GM19467 (cell line): ENCODE measurements around the gene STAT4.

Experiments
- ATAC-seq: cut with Tn5 transposase; IDR thresholded peaks from one replicate; pipeline ENCODE4 v1.9.1; 2021; ENCODE audit warnings: mild to moderate bottlenecking, moderate library complexity; ENCODE audit not compliant: unreplicated experiment

The STAT4 gene

DNA sequence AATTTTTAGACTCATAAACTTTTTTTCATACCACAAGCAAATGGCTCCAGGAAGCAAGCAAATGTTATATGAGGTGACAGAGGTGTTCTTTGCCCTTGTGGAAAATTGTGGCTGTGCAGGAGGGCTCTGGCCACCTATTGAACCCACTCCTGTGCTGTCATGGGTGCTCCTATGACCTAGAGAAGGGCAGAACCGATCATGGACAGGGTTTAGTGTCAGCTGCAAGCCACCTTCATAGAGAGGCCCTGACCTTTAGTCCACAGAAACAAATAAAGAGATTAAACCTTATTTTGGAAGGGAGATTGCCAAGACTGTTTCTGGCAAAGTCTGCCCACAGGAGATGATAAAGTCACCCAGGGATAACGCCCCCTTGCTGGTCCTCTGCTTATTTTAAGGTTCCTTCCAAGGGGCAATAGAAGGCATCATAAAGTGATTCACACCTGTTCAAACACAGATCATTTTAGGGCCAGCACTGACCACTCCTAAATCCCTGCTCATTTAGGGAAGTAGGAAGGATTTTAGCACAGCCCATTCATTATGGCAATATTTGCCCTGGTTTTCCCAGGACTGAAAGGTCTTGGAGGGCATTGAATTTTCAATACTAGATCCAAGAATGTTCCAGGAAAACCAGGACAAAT, 26.1 kb upstream of the STAT4 start:
- peak; percentile 18 for ATAC-seq

GRCh38 chr2:191176305-191176704, 25.5 kb upstream of the STAT4 start:
- ATAC-seq: peak; percentile 44

DNA sequence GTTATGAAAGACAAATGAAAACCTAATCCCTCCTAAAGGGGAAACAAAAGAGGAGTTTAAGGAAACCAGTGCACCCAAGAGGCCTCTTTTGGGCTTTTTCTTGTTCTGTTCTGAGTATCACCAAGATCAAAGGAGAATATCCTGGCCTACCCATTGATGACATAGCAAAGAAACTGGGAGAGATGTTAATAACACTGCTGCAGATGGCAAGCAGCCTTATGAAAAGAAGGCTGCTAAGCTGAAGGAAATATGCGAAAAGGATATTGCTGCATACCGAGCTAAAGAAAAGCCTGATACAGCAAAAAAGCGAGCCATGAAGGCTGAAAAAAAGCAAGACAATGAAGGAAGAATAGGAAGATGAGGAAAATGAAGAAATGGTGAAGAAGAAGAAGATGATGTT, 23.6 kb upstream of the STAT4 start:
- ATAC-seq: no peak

GRCh38 chr2:191173206-191173605, 22.4 kb upstream of the STAT4 start:
- no peak for ATAC-seq

- no peak for ATAC-seq
Observed at GRCh38 chr2:191171708-191172355, 21.0 kb upstream of the STAT4 start.

DNA sequence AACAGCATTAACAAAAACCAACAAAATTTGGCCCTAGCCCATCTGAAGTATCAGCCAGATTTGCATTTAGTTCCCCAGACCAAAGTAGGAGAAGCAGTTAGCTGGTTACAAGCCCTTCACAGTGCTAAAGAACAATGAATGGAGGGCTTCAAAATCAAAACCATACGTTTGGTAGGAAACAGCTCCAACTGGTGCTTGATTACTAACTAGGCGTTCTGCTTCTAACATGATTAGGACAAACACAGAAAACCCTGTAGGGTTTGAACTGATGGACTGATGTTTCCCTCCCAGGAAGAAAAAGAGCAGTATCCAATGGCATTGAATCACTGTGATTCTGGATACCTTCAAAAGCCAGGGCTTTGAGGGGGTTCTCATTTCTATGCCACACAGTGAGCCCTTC, 20.5 kb upstream of the STAT4 start:
- ATAC-seq: no peak

DNA sequence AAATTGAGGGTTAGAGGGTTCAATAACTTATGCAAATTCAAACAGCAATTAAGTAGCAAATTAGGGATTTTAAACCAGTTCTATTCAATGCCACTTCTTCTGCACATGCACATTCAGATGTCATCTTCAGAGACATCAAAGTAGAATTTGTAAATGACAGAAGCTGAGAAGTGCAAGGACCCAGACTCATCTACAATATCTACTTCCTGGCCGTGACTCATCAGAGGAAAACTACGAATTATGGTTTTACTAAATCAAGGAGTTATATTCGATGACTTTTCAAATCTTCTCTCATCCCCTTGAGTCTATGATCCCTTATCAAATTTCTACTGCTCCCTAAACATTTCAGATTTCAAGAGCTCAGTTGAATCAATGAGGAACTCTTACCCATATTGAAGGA, 20.0 kb upstream of the STAT4 start:
- no peak for ATAC-seq

GRCh38 chr2:191170301-191170636, 19.5 kb upstream of the STAT4 start:
- ATAC-seq: no peak

GRCh38 chr2:191169456-191170300, 18.9 kb upstream of the STAT4 start:
- ATAC-seq: no peak

DNA sequence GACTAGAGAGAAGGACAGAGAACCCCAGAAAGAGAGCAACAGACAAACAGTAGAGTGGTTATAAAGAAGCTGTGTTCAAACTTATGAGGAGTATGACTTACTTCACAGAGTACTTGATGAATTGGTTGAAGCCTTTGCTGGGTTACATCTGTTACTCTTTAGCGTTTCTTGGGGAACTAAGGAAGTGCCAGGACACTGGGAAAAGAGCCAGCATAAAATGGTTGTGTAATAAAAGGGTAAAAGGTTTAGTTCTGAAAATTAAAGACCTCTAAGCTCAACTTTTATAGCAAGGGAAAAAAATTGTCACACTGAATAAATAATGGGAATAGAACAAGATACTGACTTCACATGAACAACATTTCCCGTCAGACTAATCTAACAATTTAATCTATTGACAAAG, 17.0 kb upstream of the STAT4 start:
- ATAC-seq: no peak

DNA sequence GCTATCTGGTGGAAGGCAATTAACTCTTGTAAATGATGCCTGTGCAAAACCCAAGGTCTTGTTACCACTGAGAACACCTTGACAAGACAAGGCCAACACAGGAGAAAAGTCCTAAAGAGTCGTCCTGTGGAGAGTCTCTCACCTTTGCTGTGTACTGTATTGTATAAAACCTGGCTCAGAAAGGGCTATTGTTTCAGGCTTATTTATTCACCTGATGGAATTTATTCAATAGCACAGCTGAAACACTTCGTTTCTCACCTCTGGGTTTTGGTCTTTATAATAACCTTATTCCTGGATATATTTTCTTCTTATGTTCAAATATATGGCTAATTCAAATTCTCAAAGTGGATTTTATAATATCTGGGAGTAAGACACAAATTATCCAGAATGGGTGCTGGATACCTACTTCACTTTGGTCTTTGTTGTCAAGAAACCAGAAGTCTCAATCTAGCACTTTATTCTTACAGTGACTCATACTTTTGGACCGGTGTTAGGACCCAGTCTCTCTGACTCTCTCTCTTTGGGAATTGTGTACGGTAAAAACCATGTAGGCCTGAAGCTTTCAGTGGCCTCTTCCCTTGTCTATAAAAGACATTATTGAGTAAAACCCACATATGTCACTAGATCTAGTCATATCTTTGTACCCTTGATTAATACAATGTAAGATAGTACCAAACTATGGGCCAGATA, 16.1 kb upstream of the STAT4 start:
- no peak for ATAC-seq

- ATAC-seq: no peak
Observed at GRCh38 chr2:191166111-191166755, 15.4 kb upstream of the STAT4 start.

- ATAC-seq: peak; percentile 81
Observed at GRCh38 chr2:191165176-191165643, 14.4 kb upstream of the STAT4 start.

- ATAC-seq: no peak
Observed at GRCh38 chr2:191158747-191159146, 8.0 kb upstream of the STAT4 start.

GRCh38 chr2:191158193-191158592, 7.4 kb upstream of the STAT4 start:
- ATAC-seq: no peak

DNA sequence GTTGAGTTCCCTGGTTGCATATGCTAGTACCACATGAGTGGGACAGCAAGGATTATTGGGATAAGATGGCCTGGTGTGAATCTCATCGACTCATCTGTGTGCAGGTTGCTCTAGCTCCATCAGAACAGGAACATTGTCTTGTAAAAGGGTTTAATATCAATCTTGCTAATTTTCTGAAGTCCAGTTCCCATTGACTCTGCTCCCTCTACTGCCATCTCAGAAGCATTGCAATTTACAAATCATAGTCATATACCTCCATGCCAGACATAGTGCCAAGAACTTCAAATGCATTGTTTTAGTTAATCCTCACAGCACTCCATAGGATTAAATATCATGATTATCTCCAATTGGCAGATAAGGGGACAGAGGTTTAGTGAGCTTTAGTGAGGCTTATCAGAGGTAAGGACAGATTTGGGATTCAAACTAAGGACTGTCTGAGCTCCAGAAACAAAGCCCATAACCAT, 4.8 kb upstream of the STAT4 start:
- ATAC-seq: peak; percentile 46

GRCh38 chr2:191153716-191154115, 2.9 kb upstream of the STAT4 start:
- no peak for ATAC-seq

DNA sequence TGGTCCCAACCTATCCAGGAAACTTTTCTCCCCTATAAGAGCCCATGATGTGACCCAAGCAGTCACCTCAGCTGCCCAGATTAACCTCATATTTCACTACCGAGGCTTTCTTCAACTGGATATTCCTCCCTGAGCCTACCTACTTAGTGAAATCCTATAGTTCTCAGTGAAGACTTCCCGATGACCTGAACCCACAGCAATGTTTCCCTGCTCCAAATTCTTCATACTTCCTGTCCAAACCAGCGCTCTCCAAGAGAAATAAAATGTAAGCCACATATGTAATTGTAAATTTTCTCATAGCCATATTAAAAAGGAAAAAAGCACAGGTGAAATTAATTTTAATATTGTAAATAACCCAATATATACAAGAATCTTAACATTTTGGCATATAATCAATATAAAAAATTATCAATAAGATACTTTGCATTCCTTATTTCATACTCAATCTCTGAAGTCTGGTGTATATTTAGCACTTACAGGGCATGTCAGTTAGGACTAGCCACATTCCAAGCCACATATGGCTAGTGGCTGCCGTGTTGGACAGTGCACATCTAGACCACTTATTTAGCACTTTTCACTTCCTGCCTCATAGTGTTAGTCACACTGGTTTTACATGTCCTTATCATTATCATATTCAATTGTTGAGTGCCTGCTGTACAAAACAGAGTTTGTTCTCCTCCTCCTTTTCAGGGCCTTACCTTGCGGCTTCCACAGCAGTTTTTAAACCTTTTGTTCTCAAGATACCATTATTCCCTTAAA, 1.9 kb upstream of the STAT4 start:
- ATAC-seq: no peak

DNA sequence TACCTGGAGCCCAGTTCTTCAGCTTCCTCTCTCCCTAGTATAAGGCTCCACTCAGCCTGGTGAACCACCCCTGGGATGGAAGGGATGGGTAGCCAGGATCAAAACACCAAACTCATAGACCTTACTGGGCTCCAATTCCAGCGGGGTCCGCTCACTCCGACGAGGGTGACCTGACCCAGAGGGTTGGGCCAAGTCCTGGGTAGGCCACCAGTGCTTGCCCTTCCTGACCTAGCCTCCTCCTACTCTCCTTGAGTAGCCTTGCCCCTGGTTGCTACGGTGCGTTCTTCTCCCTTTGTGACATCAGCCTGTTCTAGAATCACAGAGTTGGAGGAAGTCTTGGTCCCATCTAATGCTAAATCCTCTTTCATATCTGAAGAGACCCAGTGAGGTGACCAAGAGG, 537 bp upstream of the STAT4 start:
- ATAC-seq: no peak

DNA sequence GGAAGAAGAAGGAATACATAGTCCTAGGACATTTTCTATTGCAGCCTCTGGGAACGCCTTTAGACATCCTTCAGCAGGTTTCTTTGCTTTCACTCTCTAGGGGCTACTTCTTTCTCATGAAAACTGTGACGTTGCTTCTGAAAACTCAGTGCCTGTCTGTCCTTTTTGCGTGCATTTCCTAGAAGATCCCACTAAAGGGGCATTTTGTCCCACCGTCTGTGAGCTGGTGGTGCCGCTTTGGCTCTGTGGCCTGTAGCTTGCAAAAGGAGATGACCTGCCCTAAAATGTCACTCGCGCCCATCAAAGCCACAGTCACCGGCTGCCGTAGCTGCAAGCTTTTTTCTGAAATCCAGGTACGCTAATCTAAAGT, 579 bp downstream of the STAT4 start:
- peak; percentile 27 for ATAC-seq
